Measurements from ENCODE around the gene SCEL.

The SCEL gene

GRCh38 chr13:77522444-77522843, 13.1 kb upstream of the SCEL start:
- no peak for DNase-seq

- no peak for DNase-seq
Measured at GRCh38 chr13:77523386-77523785, 12.1 kb upstream of the SCEL start.

- no peak for DNase-seq
Measured at GRCh38 chr13:77523834-77524728, 11.4 kb upstream of the SCEL start.

- DNase-seq: no peak
Measured at GRCh38 chr13:77528414-77528813, 7.1 kb upstream of the SCEL start.

GRCh38 chr13:77528834-77529500, 6.5 kb upstream of the SCEL start:
- DNase-seq: no peak

- DNase-seq: no peak
Measured at GRCh38 chr13:77529501-77529840, 6.0 kb upstream of the SCEL start.

- DNase-seq: no peak
Measured at GRCh38 chr13:77530875-77531274, 4.6 kb upstream of the SCEL start.

GRCh38 chr13:77532983-77533382, 2.5 kb upstream of the SCEL start:
- DNase-seq: no peak

GRCh38 chr13:77533875-77534788, 1.4 kb upstream of the SCEL start:
- DNase-seq: no peak

- no peak for DNase-seq
Measured at GRCh38 chr13:77536358-77536757, 852 bp downstream of the SCEL start.

- DNase-seq: no peak
Measured at GRCh38 chr13:77537289-77537919, 1.9 kb downstream of the SCEL start.

- DNase-seq: no peak
Measured at GRCh38 chr13:77543711-77544110, 8.2 kb downstream of the SCEL start.

GRCh38 chr13:77544355-77544754, 8.8 kb downstream of the SCEL start:
- DNase-seq: no peak

GRCh38 chr13:77544758-77545338, 9.3 kb downstream of the SCEL start:
- DNase-seq: no peak

- no peak for DNase-seq
Measured at GRCh38 chr13:77545626-77546412, 10.3 kb downstream of the SCEL start.

- no peak for DNase-seq
Measured at GRCh38 chr13:77548095-77548494, 12.6 kb downstream of the SCEL start.

- no peak for DNase-seq
Measured at GRCh38 chr13:77548594-77548993, 13.1 kb downstream of the SCEL start.

- no peak for DNase-seq
Measured at GRCh38 chr13:77554069-77554468, 18.6 kb downstream of the SCEL start.

- DNase-seq: no peak
Measured at GRCh38 chr13:77555246-77555645, 19.7 kb downstream of the SCEL start.

GRCh38 chr13:77558016-77558415, 22.5 kb downstream of the SCEL start:
- DNase-seq: no peak

GRCh38 chr13:77563111-77563510, 27.6 kb downstream of the SCEL start:
- no peak for DNase-seq

- DNase-seq: no peak
Measured at GRCh38 chr13:77565635-77566034, 30.1 kb downstream of the SCEL start.

Data from stimulated activated CD4-positive, alpha-beta T cell treated with anti-CD3 and anti-CD28 coated beads, Interleukin-1b, Interleukin-23, amount 100 ng/mL, for 48 hours (primary cell).